Cerebellar nuclear complex (tissue), 1 donor: Measurements from ENCODE around the gene NAE1.
"Not testable (repeated sequence)": the region's sequence is repeated elsewhere in the genome, so short reads cannot be mapped to it uniquely, and the experiment has no call there.

Experiments used
- DNase-seq, 2 experiments: peaks; one replicate each; lab custom pipeline; 2025; lab: John Stamatoyannopoulos, UW

The NAE1 gene

DNA sequence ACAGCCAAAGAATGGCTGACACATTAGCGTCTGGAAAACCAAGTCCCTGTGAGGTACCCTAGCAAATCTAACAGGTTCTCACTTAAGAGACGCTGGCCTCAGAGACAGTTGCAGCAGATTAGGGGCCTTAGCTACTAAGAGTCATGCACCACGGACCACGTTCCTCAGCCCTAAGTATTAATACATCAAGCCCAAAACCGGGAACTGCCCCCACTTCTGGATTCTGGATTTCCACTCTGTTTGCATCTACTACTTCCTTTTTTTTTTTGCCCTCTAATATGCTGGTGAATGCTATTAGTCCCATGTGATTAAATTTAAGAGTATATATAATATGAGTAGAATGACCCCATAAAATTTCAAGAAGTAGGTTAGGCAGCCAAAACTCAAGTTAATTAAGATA, 28.6 kb downstream of the NAE1 start:
- no peak for DNase-seq

DNA sequence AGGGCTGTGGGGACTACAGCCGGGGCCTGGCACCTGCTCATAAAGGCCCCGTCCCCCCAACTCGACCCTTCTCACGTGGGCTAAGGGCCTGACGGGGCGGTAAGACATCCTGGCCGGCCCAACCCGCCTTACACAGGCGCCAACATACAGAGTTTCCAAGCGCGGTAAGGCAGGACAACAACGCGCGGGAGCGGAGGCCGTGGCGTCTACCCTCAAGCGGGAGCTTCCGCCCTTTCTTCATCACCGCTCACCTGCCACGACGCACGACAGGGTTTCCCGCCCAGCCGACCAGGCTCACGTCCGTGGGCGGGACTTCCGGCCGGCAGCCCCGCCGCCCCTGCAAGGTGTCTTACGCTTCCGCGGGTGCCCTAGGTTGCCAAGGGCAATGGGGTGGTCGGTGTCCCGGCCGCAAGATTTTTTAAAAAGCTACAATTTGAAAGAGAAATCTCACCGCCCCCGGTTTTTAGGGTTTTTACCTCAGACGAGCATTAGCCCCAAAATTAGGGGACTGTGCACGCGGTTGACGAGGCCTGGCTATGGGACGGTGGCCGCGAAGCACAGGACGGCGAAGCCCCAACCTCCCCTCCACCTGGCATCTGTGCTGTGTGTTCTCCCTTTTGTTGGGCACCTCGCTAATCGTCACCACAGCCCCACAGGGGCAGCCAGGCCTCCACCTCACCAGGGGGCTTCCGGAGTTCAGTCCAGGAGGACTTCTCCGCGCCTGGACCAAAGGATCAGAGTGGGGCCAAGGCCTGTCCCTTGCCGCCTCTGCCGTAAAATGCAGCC, 29.3 kb downstream of the NAE1 start, which contains the start of gene TERB1:
TERB1 (minus strand) TSS at position 265 of the 786 bp plus-strand sequence. CDS start 4,786 bp downstream, outside the sequence.
- no peak for DNase-seq

DNA sequence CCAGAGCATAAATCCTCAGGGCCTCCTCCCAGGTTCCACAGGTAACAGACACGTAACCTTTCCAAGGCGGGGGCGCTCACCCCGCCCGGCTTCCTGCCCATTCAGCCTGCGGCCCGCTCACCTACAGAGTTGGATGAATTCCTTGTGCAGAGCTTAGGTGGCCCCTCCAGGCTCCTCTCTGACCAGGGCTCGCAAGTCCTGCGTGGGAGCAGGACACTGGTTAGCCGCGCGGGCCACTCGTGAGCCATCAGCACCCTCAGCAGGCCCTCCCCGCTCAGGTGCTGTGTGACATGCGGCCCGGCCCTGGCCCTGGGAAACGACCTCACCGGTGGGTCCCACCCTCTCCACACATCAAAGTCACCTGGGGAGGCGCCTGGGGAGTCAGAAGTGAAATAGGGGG, 29.9 kb downstream of the NAE1 start:
- no peak for DNase-seq

DNA sequence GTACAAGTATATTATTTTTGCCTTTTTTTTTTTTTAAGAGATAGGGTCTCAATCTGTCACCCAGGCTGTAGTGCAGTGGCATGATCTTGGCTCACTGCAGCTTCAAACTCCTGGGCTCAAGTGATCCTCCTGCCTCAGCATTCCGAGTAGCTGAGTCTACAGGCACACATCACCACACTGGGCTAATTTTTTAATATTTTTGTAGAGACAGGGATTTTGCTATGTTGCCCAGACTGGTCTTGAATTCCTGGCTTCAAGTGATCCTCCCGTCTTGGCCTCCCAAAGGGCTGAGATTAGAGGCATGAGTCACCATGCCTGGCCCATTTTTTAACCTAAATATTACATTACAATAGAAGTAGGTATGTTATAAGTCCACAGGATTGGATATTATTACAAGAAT, 32.6 kb downstream of the NAE1 start:
- DNase-seq, result no peak

DNA sequence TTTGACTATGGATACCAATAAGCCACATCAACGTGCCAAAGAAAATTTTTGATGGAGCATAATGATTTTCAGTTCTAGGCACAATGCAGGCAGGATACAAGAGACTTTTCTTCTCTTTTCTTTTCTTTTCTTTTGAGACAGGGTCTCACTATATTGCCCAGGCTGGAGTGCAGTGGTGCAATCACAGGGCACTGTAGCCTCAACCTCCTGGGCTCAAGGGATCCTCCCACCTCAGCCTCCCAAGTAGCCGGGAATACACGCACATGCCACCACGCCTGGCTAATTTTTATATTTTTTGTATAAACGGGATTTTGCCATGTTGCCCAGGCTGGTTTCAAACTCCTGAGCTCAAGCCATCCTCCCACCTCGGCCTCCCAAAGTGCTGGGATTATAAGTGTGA, 36.8 kb downstream of the NAE1 start:
- DNase-seq, result not testable (repeated sequence)

DNA sequence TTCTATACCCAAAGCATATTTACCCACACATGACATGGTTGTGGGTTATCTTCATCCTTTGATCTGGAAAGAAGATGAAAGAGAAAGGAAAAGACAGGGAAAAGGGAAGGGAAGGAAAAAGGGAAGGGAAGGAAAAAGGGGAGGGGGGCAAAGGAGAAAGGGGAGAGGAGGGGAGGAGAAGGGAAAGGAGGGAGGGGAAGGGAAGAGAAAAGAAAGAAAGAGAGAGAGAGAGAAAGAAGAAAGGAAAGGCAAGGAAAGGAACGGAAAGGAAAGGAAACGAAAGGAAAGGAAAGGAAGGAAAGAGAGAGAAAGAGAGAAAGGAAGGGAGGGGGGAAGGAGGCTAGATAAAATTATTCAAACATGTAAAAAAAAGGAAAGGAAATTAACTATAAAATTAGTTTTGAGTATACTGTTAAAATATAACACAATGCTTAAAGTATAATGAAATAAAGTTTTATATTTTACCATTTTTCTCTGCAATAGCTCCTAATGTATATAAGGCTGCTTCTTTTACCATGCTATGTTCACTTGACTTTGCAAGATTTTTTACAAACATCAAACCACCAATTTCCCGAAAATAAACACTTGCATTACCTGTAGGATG, 40.5 kb downstream of the NAE1 start:
- DNase-seq, result no peak

DNA sequence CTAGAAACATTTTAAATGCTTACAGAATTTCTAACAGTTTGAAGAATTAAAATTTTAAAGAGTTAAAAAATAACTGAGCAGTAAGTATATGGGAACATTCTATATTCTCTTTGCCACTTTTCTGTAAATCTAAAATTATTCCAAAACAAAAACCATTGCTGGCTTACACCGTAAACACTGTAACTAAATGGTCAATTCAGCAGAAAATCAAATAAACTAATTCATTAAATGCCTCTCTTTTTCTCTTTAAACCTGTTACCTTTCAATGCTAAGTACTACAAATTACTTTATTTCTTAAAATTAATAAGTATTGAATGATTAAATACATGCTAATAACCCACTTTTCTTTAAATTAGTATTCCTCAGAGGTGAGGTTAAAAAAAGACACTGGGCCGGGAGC, 43.3 kb downstream of the NAE1 start:
- no peak for DNase-seq

DNA sequence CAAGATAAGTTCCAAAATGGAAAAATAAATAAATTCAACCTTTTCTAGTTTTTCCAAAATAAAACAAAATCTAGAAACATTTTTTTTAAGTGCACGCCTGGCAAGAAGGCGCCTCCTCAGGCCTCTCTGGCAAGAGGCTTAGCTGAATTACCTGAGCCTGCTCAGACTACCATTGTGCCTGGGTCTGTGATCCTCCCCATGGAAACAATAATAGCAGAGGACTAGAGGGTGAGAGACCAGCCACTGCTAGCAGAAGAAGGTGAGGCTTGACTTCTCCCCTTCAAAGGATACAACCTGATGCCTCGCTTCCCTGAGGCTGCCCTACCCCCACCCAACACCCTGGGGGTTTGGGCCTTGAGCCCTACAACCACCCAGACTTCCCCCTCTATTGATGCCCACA, 44.2 kb downstream of the NAE1 start:
- no peak for DNase-seq

DNA sequence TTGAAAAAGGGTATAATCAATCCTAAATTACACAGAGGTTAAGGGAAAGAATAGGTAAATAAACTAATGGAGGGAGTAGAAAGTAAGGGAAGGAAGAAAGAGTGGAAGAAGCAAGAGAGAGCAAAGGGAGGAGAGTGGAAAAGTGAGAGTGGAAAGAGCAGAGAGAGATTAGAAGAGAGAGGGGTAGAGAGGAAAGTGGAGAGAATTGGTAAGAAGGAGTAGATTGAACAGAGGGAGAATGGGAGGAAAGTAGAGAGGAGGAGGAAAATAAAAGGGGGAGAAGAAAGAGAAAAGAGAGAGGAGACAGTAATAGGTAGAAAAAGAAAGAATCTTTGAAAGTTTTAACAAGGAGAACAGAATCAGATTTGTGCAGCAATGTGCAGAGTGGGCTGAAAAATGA, 54.3 kb downstream of the NAE1 start:
- no peak for DNase-seq

DNA sequence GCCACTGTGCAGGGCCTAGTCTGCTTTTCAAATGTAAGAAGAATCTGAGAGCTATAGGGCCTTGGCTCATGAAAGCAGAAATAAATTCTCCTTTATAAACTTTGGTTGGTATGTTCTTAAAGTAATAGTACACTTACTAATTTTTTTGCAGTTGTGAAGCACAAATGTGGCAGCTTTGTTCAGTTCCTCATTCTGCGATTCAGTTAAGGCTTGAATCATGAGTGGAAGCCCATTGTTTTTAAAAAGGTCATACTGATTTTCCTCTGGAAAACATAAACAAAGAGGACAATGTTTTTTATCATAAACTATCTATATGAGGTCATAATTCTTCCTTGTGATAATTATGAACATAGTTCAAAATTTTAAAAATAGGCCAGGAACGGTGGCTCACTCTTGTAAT, 55.8 kb downstream of the NAE1 start:
- DNase-seq, result no peak

DNA sequence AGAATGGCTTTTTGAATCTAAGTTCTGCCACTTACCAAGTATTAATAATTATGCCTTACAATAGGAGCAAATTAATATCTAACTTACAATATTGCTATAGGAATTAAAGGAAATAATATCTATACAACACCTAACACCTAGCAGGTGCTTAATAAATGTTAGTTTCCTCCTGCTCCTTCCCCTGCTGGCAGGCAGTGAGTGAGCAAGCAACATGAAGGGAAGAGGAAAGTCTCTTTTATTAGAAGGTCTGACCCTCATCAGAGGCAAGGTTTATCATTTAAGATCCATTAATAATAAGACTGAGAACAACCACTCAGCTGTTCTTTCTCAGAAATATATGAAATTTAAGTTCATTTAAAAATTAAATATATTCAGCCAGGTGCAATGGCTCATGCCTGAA, 72.7 kb downstream of the NAE1 start:
- DNase-seq, result no peak

DNA sequence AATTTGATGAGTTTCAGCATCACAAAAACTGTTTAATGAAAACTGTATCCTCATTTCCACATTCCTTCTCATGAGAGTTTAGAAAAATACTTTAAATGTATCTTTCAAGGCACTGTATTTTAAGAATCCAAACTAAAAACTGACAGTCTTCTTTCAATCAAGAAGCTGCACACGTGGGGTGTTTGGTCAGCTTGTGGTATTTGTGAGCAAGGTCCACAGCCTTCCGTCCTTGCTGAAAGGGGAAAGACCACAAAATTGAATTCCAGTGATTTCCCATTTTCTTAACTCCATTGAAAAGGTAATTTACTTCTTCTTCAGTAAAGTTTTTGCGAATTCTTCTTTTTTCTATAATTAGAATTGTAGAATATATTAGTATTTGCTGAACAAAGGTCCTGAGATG, 76.0 kb downstream of the NAE1 start:
- no peak for DNase-seq

DNA sequence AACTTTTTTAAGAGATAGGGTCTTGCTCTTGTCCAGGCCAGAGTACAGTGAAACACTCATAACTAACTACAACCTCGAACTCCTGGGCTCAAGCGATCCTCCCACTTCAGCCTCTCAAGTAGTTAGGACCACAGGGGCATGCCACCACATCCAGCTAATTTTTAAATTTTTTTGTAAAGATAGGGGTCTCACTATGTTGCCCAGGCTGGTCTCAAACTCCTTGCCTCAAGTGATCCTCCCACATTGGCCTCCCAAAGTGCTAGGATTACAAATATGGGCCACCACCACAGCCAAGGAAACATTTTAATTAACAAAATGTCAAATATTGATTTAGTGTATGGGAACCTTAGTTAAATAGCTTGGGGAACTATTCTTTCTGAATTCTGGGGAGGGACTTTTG, 76.6 kb downstream of the NAE1 start:
- no peak for DNase-seq

DNA sequence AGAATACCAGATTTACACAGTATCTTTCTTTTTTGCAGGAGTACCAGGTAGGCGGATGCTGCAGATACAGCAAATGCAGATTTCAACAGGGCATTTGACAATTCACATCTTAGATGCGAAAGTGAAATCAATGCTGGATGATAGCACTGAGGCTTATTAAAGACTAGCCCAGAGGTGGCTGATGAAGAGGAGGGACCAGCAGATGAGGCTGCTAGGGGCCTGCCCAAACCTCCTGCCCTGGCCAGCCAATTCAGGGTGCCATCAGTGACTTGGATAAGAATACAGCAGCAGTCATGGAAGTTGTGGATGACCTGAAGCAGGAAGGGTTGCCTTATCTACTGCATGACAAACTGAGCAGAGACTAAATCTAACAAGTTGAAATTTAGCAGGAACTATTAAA, 77.8 kb downstream of the NAE1 start:
- no peak for DNase-seq
